GM21447 (cell line): ENCODE data around the gene HOXC11.

Experiments
- ATAC-seq: cut with Tn5 transposase; IDR thresholded peaks from one replicate; pipeline ENCODE4 v1.9.1; 2021; ENCODE audit not compliant: unreplicated experiment

HOXC11 gene

DNA sequence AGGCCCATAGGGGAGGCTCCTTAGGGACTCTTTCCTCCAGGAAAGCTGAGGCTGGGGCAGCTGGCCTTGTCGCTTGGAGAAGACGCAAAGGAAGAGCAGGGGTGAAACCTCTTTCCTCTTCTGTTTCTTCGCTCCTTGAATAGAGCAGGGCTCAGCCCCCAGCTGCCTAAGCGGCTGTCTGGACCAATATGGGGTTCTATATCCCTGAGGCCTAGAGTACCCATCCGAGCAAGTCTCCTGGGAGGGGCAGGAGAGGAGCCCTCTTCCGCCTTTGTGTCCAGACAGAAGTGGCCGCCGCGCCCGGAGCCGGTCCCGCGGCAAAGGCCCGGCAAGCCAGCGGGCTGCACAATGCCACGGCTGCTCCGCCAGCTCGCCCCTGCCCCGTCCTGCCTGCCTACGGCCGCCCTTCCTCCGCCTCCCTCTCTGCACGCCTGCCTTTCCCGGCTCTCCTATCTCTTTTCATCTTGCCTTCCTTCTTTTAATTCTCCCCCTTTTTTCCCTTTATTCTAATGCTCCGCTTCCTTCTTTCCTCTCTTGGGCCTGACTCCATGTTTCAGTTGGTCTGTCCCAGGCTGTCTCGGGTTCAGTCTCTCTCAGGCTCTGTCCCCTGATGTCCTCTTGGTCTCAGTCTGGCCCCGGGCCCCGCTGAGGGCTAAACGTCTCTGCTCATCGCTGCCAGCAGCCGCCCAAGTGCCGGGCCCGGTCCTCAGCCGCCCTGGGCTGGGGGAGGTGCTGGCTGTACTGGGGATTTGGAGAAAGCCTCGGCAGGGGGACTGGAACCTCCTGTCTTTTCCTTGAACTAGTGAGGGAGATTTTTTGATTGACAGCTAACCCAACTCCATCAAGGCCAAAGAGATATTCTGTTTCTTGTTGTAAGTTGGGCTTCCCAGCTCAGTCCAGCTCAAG, 24.5 kb downstream of the HOXC11 start:
- no peak for ATAC-seq

DNA sequence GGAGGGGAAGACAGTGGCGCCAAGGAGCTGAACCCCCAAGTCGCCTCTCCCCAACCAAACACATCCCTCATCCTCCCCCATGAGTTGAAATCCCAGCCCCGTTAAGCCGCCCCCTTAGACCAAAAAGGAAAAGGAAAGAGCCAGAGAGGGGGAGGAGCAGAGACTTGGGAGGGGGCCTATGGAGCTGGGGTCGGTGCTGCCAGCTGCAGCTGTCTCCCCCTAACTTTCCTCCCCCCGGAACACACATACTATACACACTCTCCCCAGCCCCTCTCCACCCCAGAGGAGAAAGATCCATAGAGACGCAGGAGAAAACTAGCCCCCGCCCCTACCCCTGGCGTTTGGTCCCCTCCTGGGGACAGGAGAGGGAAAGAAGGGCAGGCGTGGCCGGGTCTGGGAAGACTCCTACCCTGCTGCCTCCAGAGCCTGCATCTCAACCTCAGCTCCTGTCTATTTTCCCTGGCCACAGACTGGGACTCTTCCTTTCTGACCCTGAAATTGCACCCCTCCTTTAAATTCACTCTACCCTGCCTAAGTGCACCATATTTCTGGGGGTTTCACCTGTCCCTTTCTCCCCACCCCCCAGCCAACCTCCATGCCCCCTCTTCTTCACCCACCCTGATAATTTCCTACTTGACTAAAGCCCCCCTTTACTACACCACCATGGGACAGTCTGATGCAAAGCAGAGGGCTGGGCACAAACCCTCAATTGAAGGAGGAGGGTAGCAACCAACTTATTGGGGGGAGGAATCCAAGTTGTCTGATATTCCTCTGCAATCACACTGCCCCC, 25.4 kb downstream of the HOXC11 start:
- no peak for ATAC-seq

DNA sequence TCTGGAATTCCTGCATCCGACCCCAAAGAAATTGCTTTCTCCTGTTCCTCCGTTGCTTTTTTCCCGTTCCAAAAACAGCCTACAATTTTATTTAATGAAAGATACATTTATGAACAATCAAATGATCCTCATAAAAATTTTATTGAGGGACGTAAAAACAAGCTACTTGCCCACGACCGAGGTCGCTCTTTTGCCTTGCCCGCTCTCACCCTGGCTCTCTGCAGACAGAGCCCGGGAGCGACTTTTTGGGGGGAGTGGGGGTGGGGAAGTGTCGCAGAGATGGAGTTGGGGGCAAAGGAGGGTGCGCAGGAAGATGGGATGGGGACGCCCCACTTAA, 25.9 kb downstream of the HOXC11 start:
- no peak for ATAC-seq

DNA sequence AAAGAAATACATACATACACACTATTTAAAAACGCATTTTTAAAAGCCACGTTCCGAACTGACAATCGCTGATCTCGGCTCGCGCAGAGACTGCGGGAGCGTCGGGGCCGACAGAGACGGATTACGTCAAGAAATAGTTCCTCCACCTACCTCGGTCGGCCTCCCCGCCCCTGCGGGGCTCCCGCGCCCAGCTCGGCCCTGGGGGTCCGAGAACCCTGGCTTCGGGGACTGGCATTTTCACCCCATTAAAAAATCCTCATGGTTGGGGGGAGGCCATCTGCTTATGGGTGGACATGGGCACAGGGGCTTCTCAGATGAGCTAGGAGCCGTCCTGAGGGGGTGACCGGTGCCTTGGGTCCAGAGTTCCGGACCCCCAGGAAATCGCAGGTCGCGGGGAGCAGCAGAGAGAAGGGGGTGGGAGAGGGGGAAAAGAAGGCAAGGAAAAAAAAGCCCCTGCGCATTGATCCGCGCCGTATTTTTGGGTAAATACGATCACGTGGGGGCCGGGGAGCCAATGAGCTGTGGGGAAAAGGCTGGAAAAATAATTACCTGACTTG, 26.7 kb downstream of the HOXC11 start:
- no peak for ATAC-seq

DNA sequence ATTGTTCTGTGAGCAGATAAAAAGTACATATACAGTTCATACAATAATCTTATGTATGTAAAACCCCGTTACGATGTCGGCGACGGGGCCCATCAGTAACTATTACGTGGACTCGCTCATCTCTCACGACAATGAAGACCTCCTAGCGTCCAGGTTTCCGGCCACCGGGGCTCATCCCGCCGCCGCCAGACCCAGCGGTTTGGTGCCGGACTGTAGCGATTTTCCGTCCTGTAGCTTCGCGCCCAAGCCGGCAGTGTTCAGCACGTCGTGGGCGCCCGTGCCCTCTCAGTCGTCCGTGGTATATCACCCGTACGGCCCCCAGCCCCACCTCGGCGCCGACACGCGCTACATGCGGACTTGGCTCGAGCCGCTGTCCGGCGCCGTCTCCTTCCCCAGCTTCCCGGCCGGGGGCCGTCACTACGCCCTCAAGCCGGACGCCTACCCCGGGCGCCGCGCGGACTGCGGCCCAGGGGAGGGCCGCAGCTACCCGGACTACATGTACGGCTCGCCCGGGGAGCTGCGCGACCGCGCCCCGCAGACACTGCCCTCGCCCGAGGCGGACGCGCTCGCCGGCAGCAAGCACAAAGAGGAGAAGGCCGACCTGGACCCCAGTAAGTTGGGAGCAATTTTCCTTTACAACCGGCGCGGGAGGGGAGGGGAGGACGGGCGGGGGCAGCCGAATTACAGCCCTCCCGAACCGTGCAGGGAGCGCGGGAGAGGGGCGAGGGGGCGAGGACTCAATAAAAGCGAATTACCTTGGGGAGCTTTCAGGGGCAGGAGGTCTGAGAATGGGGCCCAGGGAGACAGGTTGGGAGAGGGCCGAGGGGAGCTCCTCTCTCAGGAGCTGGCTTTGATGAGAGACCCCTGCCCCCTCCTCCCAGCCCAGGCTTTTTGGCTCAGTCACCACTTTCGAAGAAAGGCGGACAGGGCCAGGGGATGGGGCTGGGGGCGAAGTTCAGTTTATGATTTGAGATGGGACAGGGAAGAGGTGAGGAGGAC, 27.5 kb downstream of the HOXC11 start, which contains the start of gene HOXC9:
Gene HOXC9, plus strand, starts transcription at position 46 of the 999 bp plus-strand sequence. Its CDS starts 28 bp downstream, at position 74.
- ATAC-seq: no peak

DNA sequence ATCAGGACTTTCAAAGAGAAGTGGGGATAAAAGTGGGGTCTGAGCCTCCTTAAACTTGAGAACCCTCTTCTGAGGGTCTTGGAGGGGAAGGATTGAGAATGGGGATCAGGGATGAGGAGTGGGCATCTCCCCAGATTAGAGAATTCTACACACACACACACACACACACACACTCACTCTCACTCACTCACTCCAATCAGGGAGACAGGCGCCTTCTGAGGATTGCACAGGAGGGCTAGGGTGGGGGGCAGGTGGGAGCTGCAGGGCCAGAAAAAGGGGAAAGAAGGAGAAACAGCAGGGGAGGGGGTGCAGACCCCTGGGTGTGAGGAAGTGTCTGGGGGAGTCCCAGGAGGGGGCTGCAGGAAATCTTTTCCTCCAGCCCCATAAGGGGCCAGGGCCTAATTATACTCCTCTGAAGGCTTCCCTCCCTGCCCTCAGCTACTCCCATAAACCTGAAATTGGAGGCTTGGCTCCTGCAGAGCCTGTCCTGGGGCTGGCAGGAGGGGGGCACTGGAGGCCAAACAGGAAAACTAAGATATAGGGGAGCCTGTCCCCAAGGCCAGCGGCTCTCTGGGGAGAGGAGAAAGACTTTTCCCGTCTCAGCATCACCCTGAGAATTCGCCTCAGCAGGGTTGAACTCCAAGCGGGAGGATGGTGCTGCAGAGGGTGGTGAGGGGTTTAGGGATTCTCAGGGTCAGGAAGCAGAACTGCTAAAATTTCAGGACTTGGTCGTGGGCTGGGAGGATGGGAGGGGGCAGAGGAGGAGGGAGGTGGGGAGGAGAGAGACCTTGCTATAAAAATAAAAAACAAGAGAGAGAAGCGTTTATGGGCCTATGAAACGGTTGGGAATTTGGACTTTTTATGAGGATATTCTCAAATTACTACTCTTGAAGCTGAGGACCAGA, 28.6 kb downstream of the HOXC11 start:
- no peak for ATAC-seq

DNA sequence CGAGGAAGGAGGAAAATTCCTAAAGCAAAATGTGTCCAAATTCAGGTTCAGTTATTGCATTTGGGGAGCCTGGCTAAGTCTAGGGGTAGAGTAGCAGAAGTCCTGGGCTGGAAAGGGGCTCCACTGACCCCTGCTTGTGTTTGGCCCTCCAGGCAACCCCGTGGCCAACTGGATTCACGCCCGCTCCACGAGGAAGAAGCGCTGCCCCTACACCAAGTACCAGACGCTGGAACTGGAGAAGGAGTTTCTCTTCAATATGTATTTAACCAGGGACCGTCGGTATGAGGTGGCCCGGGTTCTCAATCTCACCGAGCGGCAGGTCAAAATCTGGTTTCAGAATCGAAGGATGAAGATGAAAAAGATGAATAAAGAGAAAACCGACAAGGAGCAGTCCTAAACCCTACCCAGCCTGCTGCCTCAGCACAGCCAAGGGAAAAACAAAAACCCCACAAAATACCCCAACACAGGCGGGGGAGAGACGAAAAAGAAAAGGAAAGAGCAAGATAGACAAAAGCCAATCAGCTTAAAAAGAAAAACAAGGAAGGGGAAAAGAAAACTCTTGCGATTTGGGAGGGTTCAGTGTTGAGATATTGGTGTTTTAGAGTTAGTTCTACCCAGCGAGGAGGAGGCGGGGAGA, 29.5 kb downstream of the HOXC11 start:
- no peak for ATAC-seq

DNA sequence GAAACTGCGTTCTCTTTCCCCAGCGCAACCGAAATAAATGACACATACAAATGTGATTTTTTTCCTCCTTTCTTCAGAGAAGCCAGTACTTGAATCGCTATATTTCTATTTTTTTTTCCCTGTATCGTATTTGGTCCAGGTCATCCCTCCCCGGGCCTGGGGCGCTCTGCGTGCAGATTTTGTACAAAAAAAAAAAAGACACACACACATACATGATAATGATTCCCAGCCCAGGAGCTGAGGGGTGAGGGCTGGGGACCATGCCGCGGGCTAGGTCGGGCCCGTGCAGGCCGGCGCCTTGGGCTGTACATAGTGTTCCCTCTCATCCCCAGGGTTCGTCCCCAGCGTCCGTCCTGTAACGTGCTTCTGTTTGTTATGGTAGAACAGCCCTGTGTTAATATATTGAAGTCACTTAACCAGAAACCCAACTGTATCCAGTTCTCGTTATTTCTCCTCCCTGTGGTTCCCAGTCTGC, 30.0 kb downstream of the HOXC11 start:
- ATAC-seq: no peak

DNA sequence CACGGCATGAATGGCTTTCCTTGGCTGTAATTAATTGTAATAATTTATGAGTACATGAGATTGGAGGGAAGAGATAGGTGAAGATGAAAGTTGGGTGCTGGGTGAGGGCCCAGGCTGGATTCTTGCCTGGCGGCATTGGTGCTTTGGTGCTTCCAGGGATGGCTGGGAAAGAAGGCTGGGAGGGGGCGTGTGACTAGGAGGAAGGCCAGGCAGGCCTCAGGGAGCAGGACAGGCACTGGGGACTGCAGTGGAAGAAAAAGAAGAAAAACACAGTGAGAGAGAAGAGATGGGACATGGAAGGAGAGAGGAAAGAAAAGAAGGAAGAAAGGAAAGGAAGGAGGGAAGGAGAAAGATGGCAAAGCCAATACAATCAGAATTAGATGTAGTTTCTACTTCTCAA, 30.7 kb downstream of the HOXC11 start:
- no peak for ATAC-seq

DNA sequence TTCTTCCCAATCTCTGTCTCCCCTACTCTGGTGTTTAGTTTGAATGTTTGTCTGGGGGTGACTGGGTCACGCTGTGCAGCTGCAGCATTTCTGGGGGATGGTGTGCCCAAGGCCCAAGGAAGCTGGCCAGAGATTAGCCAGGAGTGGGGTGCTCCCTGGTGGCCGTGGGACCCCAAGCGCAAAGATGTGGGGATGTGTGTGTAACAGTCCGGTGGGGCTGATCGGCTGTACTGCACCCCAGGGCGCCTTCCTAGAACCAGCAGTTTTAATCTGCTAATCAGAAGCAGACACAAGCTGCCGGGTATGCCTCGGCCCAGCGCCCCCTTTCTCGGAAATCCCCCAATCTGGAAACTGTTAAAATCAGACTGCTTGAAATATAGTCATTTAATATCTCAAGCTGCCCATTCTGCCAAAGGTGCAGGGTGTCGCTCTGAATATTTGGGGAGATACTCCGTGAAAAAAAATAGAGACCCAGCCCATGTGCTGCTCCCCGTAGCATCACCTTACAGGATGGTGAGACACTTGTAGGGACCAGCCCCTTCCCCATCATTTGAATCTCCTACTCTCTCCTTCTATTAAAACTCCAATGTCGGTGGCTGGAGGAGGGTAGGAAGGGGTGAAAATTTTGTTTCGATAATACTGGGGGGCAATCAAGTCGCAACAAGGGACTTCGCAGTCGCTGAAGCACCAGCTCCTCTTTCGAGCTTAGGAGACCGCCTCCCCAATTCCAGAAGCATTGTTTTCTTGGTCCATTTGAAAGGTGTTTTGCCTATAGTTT, 31.3 kb downstream of the HOXC11 start:
- ATAC-seq: no peak

DNA sequence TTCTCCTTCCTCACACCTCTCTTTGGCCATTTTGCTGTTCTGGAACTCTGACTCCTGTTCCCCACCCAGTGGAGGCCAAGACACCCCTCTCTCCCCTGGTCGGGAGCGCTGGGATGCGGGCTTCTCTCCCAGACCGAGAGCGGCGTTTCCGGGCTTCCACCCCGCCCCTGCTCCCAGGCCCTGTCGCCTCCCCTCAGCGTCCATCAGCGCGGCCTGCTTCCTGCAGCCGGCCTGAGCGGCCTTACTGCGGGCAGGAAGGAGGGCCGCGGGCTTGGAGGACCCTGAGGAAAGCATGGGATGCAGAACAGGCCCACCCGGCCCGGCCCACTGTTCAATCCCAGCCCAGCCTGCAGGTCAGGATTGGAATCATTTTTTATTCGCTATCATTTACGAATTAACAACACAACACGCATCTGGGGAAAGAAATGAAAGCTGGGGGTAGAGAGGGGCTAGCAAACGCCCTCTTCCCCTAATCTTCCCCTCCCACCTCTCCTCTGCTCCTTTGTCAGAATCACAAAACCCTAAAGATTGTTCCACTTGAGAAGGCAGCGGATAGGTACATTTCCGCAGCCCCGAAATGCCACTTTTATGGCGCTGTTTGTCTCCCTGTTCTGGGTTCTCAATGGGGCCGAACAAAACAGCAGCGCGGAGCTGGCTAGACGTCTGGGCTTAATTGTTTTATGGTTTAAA, 32.1 kb downstream of the HOXC11 start:
- no peak for ATAC-seq

DNA sequence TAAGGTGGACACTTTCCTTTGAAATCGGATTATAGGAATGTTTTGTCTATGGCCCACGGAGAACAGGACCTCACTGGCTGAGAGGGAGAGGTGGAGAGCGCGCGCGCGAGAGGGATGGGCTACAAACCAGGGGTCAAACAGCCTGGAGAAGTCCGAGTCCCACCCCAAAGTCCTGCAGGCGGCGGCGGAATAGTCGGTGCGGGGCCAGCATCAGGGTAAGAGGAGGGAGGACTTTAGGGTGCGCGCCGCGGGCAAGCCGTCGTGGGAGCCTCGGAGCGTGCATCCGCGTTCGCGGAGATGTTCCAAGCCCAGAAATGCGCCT, 32.6 kb downstream of the HOXC11 start:
- ATAC-seq: no peak

DNA sequence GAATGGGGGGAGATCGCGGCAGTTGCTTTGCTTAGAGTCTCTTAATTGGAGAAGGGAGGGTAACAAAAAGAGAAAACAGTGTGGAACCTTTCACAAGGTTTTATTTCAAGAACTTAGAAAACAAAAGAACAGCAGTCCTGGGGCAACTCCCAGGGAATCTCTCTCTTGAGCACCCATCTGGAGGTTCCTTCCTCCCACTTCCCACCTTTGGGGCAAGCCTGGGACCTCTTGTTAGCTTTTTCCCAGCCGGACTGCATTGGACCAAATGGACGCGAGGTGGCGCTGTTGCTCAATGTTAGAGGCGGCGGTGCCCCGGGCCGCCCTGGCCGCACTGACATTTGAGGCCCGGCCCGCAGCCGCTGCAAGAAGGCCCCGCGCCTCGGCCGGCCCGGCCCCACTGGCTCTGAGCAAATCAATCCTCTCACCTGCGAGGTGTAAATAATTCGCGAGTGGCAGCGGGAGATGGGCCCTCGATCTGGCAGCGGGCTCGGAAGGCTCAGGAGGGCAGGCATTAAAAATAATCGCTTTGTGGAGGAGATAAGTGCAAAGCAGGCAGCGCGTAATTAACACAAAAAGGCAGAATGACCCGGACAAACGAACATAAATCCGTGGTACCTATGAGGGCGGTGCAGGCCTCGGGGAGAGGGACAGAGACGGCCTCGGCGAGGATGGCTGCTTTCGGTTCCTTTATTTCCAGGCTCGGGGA, 33.1 kb downstream of the HOXC11 start:
- peak; percentile 60 for ATAC-seq

DNA sequence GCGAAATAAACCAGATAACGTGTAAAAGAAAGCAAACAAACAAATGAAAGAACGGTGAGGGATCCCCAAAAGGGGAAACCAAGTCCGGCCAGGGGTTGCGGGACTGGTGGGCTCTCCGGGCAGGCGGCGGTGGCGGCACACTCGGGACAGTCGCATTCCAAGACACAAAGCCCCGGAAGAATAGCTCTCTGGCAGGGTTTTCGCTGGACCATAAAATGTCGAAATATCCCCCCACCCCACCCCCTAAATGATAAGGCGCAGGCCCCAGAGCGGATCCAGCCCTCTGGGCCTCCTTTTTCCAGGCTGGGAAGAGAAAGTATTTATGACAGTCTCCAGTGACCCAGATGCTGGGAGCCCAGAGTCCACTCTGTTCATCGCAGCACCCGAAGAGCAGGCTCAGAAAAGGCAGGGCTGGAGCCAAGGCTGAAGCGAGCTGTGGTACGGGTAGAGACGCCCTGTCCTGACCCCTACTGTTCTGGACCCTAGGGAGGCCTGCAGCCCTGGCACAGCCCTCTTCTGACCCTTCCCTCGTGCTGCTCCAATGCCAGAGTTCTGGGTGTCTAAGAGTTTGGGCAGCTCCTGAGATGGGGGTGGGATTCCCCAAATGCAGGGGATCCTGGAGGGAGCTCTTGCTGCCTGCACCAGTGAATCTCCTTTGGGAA, 33.8 kb downstream of the HOXC11 start:
- no peak for ATAC-seq

DNA sequence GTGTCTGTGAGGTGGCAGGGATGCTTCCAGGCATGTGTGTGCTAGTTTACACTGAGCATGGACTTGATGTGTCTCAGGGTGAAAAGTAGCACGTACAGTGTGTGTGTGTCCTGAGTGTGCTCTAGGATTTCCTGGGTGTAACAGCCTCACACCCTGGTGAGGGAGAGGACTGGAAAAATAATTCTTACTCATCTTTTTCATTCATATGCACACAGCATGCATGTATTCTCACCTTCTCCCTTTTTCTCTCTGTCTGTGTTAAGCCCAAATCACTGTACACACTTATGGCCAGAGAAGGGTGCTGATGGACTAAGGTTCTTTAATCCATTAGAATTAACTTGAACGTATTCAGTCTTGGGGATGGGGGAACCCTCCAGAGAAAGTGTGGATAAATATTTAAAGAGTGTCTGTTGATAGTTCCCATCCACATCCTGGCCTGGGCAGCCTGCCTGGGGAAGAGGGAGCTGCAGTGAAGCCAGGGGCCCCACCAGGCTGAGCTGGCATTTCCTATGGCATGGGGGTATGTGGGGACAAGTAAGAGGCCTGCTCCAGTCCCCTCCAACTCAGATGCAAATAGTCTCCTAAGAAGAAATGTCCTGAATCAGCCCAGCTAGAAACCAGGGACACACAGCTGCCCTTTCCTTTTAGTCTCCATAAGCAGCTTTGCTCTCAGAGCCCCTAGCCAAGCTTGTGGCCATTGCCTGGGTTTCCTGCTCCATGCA, 34.8 kb downstream of the HOXC11 start:
- ATAC-seq: no peak

DNA sequence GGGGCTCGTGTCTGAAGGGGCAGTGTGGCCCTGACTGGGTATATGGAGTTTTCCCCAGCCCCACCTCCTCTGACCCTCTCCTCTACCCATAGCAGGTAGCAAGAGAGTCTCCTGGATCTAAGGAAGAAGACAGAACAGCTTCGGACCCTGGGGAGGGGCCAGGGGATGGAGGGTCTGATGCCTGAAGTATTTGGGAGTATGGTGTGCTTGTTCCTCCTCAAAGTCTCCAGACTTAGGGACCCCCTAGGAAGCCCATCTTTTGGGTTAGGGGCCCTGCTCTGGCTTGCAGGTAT, 35.3 kb downstream of the HOXC11 start:
- no peak for ATAC-seq
